A673 (cell line): ENCODE data around the gene DHCR24. TPM values are rescaled to one million over a fixed set of nuclear protein-coding genes. Genes with fewer than 3 reads are reported as not detected.

ENCODE experiments used
- BruUV-seq: library from RNA; stranded (reverse); fragments of 400-500 nt; replicated peaks from 2 replicates; lab custom pipeline; 2021; lab: Mats Ljungman, UMichigan
- CTCF ChIA-PET: fragments of 300-600 bp; sonication (Branson Sonifier 250); formaldehyde crosslinking; loops from one replicate; lab custom pipeline; 2022; ENCODE audit warnings: antibody characterized with exemption; lab: Charles Lee
- POLR2A ChIA-PET: fragments of 300-600 bp; sonication (Branson Sonifier 250); formaldehyde crosslinking; loops from one replicate; lab custom pipeline; 2022; ENCODE audit warnings: antibody characterized with exemption; ENCODE audit not compliant: low non-redundant PET; lab: Charles Lee
- DNase-seq: peaks from one replicate; pipeline ENCODE4 v3.0.0-alpha.2; 2015; ENCODE audit warnings: low spot score
- H3K27ac ChIP-seq: fragments of 200-600 bp; sonication (generic); 2 replicates; pipeline ENCODE4 v1.5.1; 2016; ENCODE audit warnings: mixed run types, low read depth, mild to moderate bottlenecking, mixed read lengths, antibody characterized with exemption, low read length; ENCODE audit not compliant: poor library complexity, severe bottlenecking
- H3K27me3 ChIP-seq: fragments of 200-600 bp; sonication (generic); replicated peaks from 2 replicates; pipeline ENCODE4 v1.6.1; 2017; ENCODE audit warnings: mixed run types, low read depth, mild to moderate bottlenecking, mixed read lengths, antibody characterized with exemption, low read length; ENCODE audit not compliant: insufficient read depth, poor library complexity
- H3K36me3 ChIP-seq: fragments of 200-600 bp; sonication (generic); 2 replicates; pipeline ENCODE4 v1.6.1; 2016; ENCODE audit warnings: mixed run types, mild to moderate bottlenecking, mixed read lengths, antibody characterized with exemption, low read length; ENCODE audit not compliant: insufficient read depth, poor library complexity, severe bottlenecking
- H3K4me1 ChIP-seq: fragments of 200-600 bp; sonication (generic); 2 replicates; pipeline ENCODE4 v1.6.1; 2017; ENCODE audit warnings: mixed run types, mild to moderate bottlenecking, mixed read lengths, antibody characterized with exemption, low read length; ENCODE audit not compliant: insufficient read depth, poor library complexity, severe bottlenecking
- H3K4me3 ChIP-seq: fragments of 200-600 bp; sonication (generic); 2 replicates; pipeline ENCODE4 v1.5.1; 2016; ENCODE audit warnings: low read depth, mixed run types, mild to moderate bottlenecking, mixed read lengths, low read length; ENCODE audit not compliant: poor library complexity, severe bottlenecking
- H3K9me3 ChIP-seq: fragments of 200-600 bp; sonication (generic); 2 replicates; pipeline ENCODE4 v1.6.1; 2016; ENCODE audit warnings: mixed run types, low read depth, mild to moderate bottlenecking, mixed read lengths, antibody characterized with exemption, low read length; ENCODE audit not compliant: poor library complexity, severe bottlenecking
- EZH2 ChIP-seq: fragments of 200-600 bp; sonication (generic); IDR thresholded peaks from 2 replicates; pipeline ENCODE4 v1.6.1; 2017; ENCODE audit warnings: borderline replicate concordance, low read depth, mild to moderate bottlenecking, mixed read lengths, antibody characterized with exemption, low read length; ENCODE audit not compliant: poor library complexity, severe bottlenecking
- intact Hi-C: fragments of 100-400 bp; cut with micrococcal nuclease; formaldehyde crosslinking; loops from one replicate; pipeline ENCODE4 v1.10.0; 2022; ENCODE audit not compliant: unreplicated experiment
- total RNA-seq: library from RNA; stranded (reverse); gene quantifications from 2 replicates; pipeline ENCODE4 v1.2.3, GENCODE V29; 2021
- TF ChIP-seq, protein P1 (sequence below): fragments of 300-800, 200-600 bp; sonication (generic); conservative IDR thresholded peaks from 2 replicates; pipeline ENCODE4 v1.5.1; 2017; ENCODE audit warnings: low read depth, mild to moderate bottlenecking, antibody characterized with exemption, low read length, moderate library complexity, mixed read lengths

The DHCR24 gene
- total RNA-seq, 1 experiment from 2014 or later = 273 TPM

DNA sequence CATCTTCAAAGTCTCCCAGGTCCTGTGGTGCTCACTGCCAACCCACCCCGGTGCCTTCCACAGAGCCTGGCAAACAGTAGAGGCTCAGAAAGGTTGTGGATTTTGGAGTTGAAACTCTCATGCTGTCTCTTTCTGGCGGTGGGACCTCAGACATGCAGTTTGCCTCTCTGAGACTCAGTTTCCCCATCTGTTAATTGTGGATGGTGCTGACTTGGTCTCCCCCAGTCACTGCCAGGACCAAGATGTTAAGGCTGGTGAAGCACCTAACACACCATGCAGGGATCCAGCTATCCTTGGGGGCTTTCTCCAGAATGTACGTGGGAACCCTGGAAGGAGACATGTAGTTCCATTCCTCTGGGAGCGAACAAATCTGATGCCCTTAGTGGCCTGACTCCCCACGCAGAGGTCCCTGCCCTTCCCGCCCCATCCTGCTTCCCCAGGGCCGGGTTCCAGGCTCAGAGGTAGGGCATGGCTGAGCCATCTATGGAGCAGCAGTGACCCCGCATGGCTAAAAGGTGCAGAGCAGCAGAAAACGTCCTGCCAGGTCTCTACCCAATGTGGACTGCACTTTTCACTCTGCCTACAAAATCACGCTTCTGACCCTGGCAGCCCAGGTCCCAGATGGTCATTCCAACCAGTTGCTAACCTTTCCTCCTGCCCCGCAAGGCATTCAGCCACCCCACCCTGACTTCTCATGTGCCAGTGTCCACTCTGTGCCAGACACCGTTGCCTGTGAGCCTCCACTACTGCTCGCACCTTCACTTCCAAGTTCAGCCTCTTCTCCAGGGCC lies 76.6 kb downstream of the DHCR24 start:
- Histone ChIP-seq H3K4me3 (no peak overlapping the region), H3K4me1 (peaks cover 9% of the 10 kb centered on the region), H3K27me3 (no peaks in the 10 kb centered on the region), H3K9me3 (no peaks in the 10 kb centered on the region), H3K36me3 (no peaks in the 10 kb centered on the region), H3K27ac (no peak overlapping the region)
- peak; percentile 70 for DNase-seq
- TF ChIP-seq EZH2 = no peak
- TF ChIP-seq, protein P1, sequence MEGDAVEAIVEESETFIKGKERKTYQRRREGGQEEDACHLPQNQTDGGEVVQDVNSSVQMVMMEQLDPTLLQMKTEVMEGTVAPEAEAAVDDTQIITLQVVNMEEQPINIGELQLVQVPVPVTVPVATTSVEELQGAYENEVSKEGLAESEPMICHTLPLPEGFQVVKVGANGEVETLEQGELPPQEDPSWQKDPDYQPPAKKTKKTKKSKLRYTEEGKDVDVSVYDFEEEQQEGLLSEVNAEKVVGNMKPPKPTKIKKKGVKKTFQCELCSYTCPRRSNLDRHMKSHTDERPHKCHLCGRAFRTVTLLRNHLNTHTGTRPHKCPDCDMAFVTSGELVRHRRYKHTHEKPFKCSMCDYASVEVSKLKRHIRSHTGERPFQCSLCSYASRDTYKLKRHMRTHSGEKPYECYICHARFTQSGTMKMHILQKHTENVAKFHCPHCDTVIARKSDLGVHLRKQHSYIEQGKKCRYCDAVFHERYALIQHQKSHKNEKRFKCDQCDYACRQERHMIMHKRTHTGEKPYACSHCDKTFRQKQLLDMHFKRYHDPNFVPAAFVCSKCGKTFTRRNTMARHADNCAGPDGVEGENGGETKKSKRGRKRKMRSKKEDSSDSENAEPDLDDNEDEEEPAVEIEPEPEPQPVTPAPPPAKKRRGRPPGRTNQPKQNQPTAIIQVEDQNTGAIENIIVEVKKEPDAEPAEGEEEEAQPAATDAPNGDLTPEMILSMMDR = peak; percentile 85
- intact Hi-C loops = loop anchor here (1.0 kb wide), 1 partner anchor 138 kb away; no protein-coding TSS in a partner anchor
- ChIA-PET POLR2A (no interaction called here), CTCF (interaction anchor here (1.0 kb wide), 1 partner anchor 1538 kb away, joined by 3 read pairs; no protein-coding TSS in a partner anchor)
- no TSS peak for BruUV-seq

DNA sequence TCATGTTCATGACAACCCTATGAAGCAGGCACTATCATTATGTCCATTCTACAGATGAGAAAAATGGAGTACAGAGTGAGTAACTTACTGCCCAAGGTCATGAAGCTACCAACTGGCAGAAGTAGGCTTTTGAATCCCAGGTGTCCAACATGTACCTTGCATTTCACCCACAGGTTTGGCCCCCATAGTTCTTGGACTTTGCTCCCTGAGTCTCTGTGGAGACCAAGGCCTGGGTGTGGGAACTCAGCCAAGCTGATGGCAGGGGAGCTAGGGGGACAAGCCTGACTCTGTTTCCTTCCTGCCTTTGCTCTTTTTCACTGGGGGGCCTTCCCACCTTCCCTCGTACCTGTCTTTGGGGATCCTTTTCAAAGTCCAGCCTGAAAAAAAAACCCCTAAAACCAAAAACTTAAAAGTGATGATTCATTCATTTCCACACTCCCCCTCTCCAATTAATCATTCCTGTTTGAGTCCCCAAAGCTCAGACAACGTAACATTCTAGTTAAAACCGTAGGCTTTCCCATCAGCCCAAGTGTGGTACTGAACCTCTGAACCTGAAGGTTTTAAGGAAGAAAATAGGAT lies 77.4 kb downstream of the DHCR24 start:
- ChIA-PET POLR2A (no interaction called here), CTCF (interaction anchor here (1.0 kb wide), 1 partner anchor 1537 kb away, joined by 3 read pairs; no protein-coding TSS in a partner anchor)
- intact Hi-C loops = loop anchor here (1.0 kb wide), 1 partner anchor 137 kb away; no protein-coding TSS in a partner anchor
- no peak overlapping the region for H3K27ac ChIP-seq
- no peaks in the 10 kb centered on the region for H3K36me3 ChIP-seq
- BruUV-seq = no TSS peak
- no peak overlapping the region for H3K4me3 ChIP-seq
- DNase-seq = no peak
- TF ChIP-seq EZH2 = no peak
- H3K4me1 ChIP-seq = peaks cover 9% of the 10 kb centered on the region
- H3K9me3 ChIP-seq = no peaks in the 10 kb centered on the region
- H3K27me3 ChIP-seq = no peaks in the 10 kb centered on the region

DNA sequence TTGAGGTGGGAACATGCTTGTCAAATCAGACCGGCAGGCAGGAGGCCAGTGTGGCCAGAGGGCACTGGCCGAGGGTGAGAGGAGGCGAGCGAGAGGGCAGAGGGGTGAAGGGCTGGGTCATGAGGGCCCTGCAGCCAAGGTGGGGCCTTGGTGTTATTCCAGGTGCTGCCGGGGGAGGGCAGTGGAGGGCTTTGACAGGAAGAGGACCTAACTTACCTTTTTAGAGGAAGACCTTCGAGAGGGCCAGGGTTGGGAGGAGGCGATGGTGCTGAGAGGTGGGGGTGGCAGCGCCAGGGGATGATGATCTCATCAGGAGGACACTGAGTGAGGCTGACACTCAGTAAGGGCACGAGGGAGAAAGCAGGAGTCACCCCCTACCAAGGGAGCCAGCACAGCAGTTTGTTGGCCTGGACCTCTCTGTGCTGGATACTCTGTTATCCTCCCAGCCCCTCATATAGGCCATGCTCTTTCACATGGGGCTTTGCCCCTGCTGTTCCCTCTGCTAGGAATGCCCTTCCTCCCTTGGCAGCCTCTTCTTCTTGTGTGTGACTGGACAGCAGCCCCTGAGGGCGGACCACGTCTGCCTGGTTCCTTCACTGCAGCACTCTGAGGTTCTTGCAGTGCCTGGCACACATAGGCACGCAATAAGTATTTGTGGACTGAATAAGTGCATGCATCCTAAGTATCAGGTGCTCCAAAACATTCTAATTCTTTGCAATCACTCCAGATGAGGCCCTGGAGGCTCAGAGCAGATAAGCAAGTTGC lies 78.4 kb downstream of the DHCR24 start:
- CTCF ChIA-PET = interaction anchor here (0.5 kb wide), 1 partner anchor 141 kb away, joined by 4 read pairs; no protein-coding TSS in a partner anchor
- intact Hi-C loops = no loop called here
- Histone ChIP-seq H3K4me1 (peaks cover 5% of the 10 kb centered on the region), H3K4me3 (no peak overlapping the region), H3K27ac (no peak overlapping the region), H3K9me3 (no peaks in the 10 kb centered on the region), H3K36me3 (no peaks in the 10 kb centered on the region), H3K27me3 (no peaks in the 10 kb centered on the region)
- POLR2A ChIA-PET = no interaction called here
- no peak for DNase-seq
- no TSS peak for BruUV-seq
- TF ChIP-seq, protein P1 = peak; percentile 62
- no peak for TF ChIP-seq EZH2
